ENCODE data around the gene DBR1.

The DBR1 gene

GRCh38 chr3:138135833-138136194, 38.9 kb downstream of the DBR1 start:
- Histone ChIP-seq H2AFZ (ENCODE audit: low read depth, low read length) (no peak overlapping the region), H3K36me3 (ENCODE audit: insufficient read depth, low read length) (no peaks in the 10 kb centered on the region), H4K20me1 (ENCODE audit: insufficient read depth, low read length) (no peaks in the 10 kb centered on the region), H3K9me3 (ENCODE audit: insufficient read depth, low read length, severe bottlenecking) (no peaks in the 10 kb centered on the region), H3K27ac (ENCODE audit: low read length) (no peak overlapping the region), H3K4me1 (ENCODE audit: insufficient read depth, low read length) (no peaks in the 10 kb centered on the region), H3K4me3 (ENCODE audit: low read depth in 1 of 2, low read length in 2 of 2) (no peak overlapping the region), H3K79me2 (ENCODE audit: insufficient read depth, low read length) (no peaks in the 10 kb centered on the region), H3K9ac (ENCODE audit: low read depth, low read length) (no peak overlapping the region), H3K27me3 (ENCODE audit: insufficient read depth, low read length, poor library complexity) (peaks cover 35% of the 10 kb centered on the region), H3K4me2 (ENCODE audit: insufficient read depth, low read length) (no peak overlapping the region)
- DNase-seq: no peak
- no peak for TF ChIP-seq CTCF (IDR thresholded peaks at IDR 0.05; ENCODE audit: borderline replicate concordance, extremely low read depth, low read length, poor library complexity, severe bottlenecking)
- TF ChIP-seq EZH2 (IDR thresholded peaks at IDR 0.05; ENCODE audit: borderline replicate concordance, low read depth, low read length, severe bottlenecking): no peak
- no peak for ATAC-seq (ENCODE audit: insufficient read depth, low read depth)

- no peak overlapping the region for H2AFZ ChIP-seq (ENCODE audit: low read depth, low read length)
- H3K27me3 ChIP-seq (ENCODE audit: insufficient read depth, low read length, poor library complexity): peaks cover 40% of the 10 kb centered on the region
- no peak for DNase-seq
- H3K27ac ChIP-seq (ENCODE audit: low read length): no peak overlapping the region
- H3K9ac ChIP-seq (ENCODE audit: low read depth, low read length): no peak overlapping the region
- no peaks in the 10 kb centered on the region for H3K36me3 ChIP-seq (ENCODE audit: insufficient read depth, low read length)
- H4K20me1 ChIP-seq (ENCODE audit: insufficient read depth, low read length): no peaks in the 10 kb centered on the region
- no peaks in the 10 kb centered on the region for H3K4me1 ChIP-seq (ENCODE audit: insufficient read depth, low read length)
- H3K4me3 ChIP-seq (ENCODE audit: low read depth in 1 of 2, low read length in 2 of 2): no peak overlapping the region
- no peaks in the 10 kb centered on the region for H3K79me2 ChIP-seq (ENCODE audit: insufficient read depth, low read length)
- no peak overlapping the region for H3K4me2 ChIP-seq (ENCODE audit: insufficient read depth, low read length)
- no peaks in the 10 kb centered on the region for H3K9me3 ChIP-seq (ENCODE audit: insufficient read depth, low read length, severe bottlenecking)
- TF ChIP-seq EZH2 (IDR thresholded peaks at IDR 0.05; ENCODE audit: borderline replicate concordance, low read depth, low read length, severe bottlenecking): no peak
- TF ChIP-seq CTCF (IDR thresholded peaks at IDR 0.05; ENCODE audit: borderline replicate concordance, extremely low read depth, low read length, poor library complexity, severe bottlenecking): no peak
- no peak for ATAC-seq (ENCODE audit: insufficient read depth, low read depth)
These were observed 39.4 kb downstream of the DBR1 start for GRCh38 chr3:138135146-138135832.

- ATAC-seq (ENCODE audit: insufficient read depth, low read depth) (no peak), DNase-seq (no peak)
- Histone ChIP-seq H3K4me3 (ENCODE audit: low read depth in 1 of 2, low read length in 2 of 2) (no peak within 1 kb of the TSS), H3K9ac (ENCODE audit: low read depth, low read length) (no peak within 1 kb of the TSS), H3K9me3 (ENCODE audit: insufficient read depth, low read length, severe bottlenecking) (no peaks in the 10 kb centered on the region), H3K36me3 (ENCODE audit: insufficient read depth, low read length) (no peaks in the 10 kb centered on the region), H4K20me1 (ENCODE audit: insufficient read depth, low read length) (no peaks in the 10 kb centered on the region), H3K4me1 (ENCODE audit: insufficient read depth, low read length) (no peaks in the 10 kb centered on the region), H3K4me2 (ENCODE audit: insufficient read depth, low read length) (no peak within 1 kb of the TSS), H3K27ac (ENCODE audit: low read length) (no peak within 1 kb of the TSS), H3K27me3 (ENCODE audit: insufficient read depth, low read length, poor library complexity) (peaks cover 50% of the 10 kb centered on the region), H3K79me2 (ENCODE audit: insufficient read depth, low read length) (no peaks in the 10 kb centered on the region), H2AFZ (ENCODE audit: low read depth, low read length) (no peak within 1 kb of the TSS)
- TF ChIP-seq CTCF (IDR thresholded peaks at IDR 0.05; ENCODE audit: borderline replicate concordance, extremely low read depth, low read length, poor library complexity, severe bottlenecking) (no peak), EZH2 (IDR thresholded peaks at IDR 0.05; ENCODE audit: borderline replicate concordance, low read depth, low read length, severe bottlenecking) (no peak)
These were observed 42.5 kb downstream of the DBR1 start, which contains the start of gene A4GNT for GRCh38 chr3:138132239-138132638. Gene A4GNT, minus strand, starts transcription at chr3:138132390. Its CDS starts 1,134 bp downstream, at chr3:138131256.

All from DND-41 (cell line).